ENCODE data around the gene TTLL8. TPM values are rescaled to one million over a fixed set of nuclear protein-coding genes. Genes with fewer than 3 reads are reported as not detected.

The TTLL8 gene
- total and polyA plus RNA-seq, 4 donors: not detected

DNA sequence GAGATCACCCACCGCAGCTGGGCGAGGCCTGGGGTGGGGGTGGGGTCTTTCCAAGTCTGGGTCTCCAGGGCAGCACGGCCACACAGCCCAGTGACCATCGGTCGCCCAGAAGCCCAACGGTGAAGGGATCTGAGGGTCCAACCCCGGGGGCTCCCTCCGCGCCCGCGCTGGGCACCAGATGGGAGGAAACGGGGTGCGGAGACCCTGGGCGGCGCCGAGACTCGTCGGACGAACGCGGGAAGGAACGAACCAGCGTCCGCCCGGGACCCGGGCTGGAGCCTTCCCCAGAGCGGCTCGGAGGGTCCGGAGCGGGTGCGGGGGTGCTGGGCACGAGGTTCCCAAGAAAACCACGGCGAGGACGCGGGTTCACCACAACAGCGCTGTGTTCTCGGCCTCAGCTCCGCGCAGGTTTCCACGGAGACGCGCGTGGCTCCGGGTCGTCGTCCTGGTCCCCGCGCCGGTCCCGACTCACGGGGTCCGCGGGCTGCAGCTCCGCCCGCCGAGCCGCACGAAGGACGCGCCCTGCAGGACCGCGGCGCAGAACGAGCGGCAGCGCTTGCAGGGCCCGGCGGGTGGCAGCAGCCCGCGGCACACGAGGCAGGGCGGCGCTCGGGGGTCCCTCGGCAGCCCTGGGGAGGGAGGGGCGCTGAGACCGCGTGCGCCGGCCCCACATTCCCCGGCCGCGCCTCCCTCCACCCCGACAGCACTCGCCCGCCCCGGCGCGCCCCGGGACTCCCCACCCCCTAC lies 43.3 kb downstream of the TTLL8 start (continued):
- TF ChIP-seq, protein P1, sequence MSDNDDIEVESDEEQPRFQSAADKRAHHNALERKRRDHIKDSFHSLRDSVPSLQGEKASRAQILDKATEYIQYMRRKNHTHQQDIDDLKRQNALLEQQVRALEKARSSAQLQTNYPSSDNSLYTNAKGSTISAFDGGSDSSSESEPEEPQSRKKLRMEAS (IDR thresholded peaks at IDR 0.05): no peak
- TF ChIP-seq HNF4A (conservative IDR thresholded peaks at IDR 0.05) (no peak), SP1 (IDR thresholded peaks at IDR 0.05) (no peak), FOXA2 (IDR thresholded peaks at IDR 0.05) (no peak)
- TF ChIP-seq, protein P2, sequence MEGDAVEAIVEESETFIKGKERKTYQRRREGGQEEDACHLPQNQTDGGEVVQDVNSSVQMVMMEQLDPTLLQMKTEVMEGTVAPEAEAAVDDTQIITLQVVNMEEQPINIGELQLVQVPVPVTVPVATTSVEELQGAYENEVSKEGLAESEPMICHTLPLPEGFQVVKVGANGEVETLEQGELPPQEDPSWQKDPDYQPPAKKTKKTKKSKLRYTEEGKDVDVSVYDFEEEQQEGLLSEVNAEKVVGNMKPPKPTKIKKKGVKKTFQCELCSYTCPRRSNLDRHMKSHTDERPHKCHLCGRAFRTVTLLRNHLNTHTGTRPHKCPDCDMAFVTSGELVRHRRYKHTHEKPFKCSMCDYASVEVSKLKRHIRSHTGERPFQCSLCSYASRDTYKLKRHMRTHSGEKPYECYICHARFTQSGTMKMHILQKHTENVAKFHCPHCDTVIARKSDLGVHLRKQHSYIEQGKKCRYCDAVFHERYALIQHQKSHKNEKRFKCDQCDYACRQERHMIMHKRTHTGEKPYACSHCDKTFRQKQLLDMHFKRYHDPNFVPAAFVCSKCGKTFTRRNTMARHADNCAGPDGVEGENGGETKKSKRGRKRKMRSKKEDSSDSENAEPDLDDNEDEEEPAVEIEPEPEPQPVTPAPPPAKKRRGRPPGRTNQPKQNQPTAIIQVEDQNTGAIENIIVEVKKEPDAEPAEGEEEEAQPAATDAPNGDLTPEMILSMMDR (IDR thresholded peaks at IDR 0.05; ENCODE audit: low read depth, low read length, missing input control): no peak

DNA sequence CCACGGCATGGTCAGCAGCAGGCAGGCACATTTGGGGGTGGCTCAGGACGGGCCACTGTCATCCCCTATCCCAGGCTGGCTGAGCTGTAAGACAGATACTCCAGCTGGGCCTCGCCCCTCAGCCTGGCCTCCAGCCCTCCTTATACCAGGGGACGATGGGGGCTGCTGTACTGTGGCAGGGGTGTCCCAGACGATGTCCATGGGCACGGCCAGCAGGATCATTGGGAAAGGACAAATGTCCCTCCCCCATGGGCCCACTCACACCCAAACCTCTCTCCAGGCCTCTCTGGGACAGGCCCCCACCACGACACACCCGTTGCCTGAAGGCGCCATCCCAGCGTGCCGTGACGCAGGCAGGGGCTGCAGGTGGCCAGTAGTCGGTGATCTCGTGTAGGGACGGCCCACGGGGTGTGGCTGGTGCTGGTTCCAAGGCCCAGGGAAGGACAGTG lies 44.0 kb downstream of the TTLL8 start:
- TF ChIP-seq, protein P1 (IDR thresholded peaks at IDR 0.05): no peak
- TF ChIP-seq YY1 (IDR thresholded peaks at IDR 0.05) (no peak), TAF1 (conservative IDR thresholded peaks at IDR 0.05) (no peak), NR2F2 (IDR thresholded peaks at IDR 0.05) (no peak), JUND (IDR thresholded peaks at IDR 0.05) (no peak), RAD21 (IDR thresholded peaks at IDR 0.05) (no peak)
- TF ChIP-seq, protein P3, sequence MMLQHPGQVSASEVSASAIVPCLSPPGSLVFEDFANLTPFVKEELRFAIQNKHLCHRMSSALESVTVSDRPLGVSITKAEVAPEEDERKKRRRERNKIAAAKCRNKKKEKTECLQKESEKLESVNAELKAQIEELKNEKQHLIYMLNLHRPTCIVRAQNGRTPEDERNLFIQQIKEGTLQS (IDR thresholded peaks at IDR 0.05): no peak
- TF ChIP-seq, protein P4, sequence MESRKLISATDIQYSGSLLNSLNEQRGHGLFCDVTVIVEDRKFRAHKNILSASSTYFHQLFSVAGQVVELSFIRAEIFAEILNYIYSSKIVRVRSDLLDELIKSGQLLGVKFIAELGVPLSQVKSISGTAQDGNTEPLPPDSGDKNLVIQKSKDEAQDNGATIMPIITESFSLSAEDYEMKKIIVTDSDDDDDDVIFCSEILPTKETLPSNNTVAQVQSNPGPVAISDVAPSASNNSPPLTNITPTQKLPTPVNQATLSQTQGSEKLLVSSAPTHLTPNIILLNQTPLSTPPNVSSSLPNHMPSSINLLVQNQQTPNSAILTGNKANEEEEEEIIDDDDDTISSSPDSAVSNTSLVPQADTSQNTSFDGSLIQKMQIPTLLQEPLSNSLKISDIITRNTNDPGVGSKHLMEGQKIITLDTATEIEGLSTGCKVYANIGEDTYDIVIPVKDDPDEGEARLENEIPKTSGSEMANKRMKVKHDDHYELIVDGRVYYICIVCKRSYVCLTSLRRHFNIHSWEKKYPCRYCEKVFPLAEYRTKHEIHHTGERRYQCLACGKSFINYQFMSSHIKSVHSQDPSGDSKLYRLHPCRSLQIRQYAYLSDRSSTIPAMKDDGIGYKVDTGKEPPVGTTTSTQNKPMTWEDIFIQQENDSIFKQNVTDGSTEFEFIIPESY (IDR thresholded peaks at IDR 0.05): no peak
- Histone ChIP-seq H3K4me3 (ENCODE audit: low read depth in 1 of 3, low read length in 3 of 3) (no peak overlapping the region), H3K27ac (ENCODE audit: low read depth in 1 of 2, low read length in 2 of 2) (no peak overlapping the region), H3K36me3 (ENCODE audit: control insufficient read depth in 4 of 4, insufficient read depth in 3 of 4, low read depth in 1 of 4, low read length in 3 of 4) (no peaks in the 10 kb centered on the region), H3K27me3 (ENCODE audit: control insufficient read depth in 4 of 4, insufficient read depth in 4 of 4, low read length in 3 of 4) (peaks cover 2 to 13% (median 4%) of the 10 kb centered on the region in 4 donors), H3K9ac (ENCODE audit: low read depth in 1 of 2, low read length in 2 of 2) (no peak overlapping the region), H3K9me3 (ENCODE audit: control insufficient read depth in 4 of 4, low read length in 3 of 4) (no peaks in the 10 kb centered on the region), H3K4me1 (ENCODE audit: control insufficient read depth in 4 of 4, insufficient read depth in 4 of 4, low read length in 3 of 4) (peaks cover 0 to 2% (median 0%) of the 10 kb centered on the region in 4 donors)
- WGBS: 49% methylated on average over 16 of the region's 16 CpGs
- DNase-seq (ENCODE audit: low spot score): no peak

DNA sequence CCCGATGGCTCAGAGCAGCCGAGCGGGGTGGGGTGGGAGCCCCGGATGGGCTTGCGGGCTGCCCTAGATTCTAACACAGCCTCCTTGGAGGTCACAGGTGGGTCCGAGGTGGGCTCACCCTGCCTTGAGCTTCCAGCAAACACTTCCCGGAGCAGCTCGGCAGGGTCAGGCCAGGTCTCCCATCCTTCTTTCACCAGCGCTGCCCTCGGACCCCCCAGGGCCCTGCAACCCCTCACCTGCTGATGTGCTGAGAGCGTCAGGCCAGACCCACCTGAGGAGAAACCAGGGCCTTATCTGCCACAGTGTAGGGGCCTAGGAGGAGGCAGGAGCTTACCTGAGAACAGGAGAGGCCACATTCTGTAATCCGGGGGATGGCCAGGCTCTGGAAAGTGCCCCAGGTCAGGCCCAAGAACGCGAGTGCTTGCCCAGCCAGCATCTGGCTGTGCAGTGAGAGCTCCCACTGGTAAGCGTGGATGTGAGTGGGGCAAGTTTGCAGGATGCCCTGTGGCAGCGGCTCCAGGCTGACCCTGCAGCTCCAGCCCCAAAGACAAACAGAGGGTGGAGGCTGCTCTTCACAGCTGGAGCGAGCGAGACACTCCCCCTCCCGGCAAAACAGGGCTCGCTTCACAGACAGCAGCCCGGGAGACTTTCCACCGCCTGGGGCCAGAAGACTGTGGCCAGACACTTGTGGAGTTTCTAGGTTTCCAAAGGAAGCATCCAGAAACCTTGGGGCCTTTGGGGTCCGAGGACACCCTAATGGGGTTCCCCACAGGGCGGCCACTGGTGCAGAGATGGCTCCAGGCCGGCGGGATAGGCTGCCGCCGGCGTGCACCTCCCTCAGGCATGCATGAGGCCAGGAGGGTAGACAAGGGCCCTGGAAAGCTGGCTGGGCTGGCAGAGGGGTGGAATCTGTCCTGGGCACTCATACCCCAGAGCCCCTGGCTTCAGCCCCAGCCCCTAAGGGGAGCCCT lies 45.6 kb downstream of the TTLL8 start, which contains the start of gene IL17REL:
Gene IL17REL (minus strand): TSS at position 555 of the 971 bp plus-strand sequence. CDS start 119 bp downstream, at position 436.
- H3K4me1 ChIP-seq (ENCODE audit: control insufficient read depth in 4 of 4, insufficient read depth in 4 of 4, low read length in 3 of 4): peaks cover 0 to 2% (median 0%) of the 10 kb centered on the region in 4 donors
- no peak within 1 kb of the TSS for H3K27ac ChIP-seq (ENCODE audit: low read depth in 1 of 2, low read length in 2 of 2)
- DNase-seq (ENCODE audit: low spot score): no peak
- no peak within 1 kb of the TSS for H3K9ac ChIP-seq (ENCODE audit: low read depth in 1 of 2, low read length in 2 of 2)
- no peaks in the 10 kb centered on the region for H3K9me3 ChIP-seq (ENCODE audit: control insufficient read depth in 4 of 4, low read length in 3 of 4)
- peaks cover 2 to 13% (median 4%) of the 10 kb centered on the region in 4 donors for H3K27me3 ChIP-seq (ENCODE audit: control insufficient read depth in 4 of 4, insufficient read depth in 4 of 4, low read length in 3 of 4)
- no peak within 1 kb of the TSS for H3K4me3 ChIP-seq (ENCODE audit: low read depth in 1 of 3, low read length in 3 of 3)
- 41% methylated on average over 29 of the region's 29 CpGs for WGBS
- no peaks in the 10 kb centered on the region for H3K36me3 ChIP-seq (ENCODE audit: control insufficient read depth in 4 of 4, insufficient read depth in 3 of 4, low read depth in 1 of 4, low read length in 3 of 4)
- no peak for TF ChIP-seq FOXA1 (IDR thresholded peaks at IDR 0.05)
- no peak for TF ChIP-seq FOXA2 (IDR thresholded peaks at IDR 0.05)
- no peak for TF ChIP-seq HNF4A (conservative IDR thresholded peaks at IDR 0.05)
- TF ChIP-seq, protein P3 (IDR thresholded peaks at IDR 0.05): no peak
- no peak for TF ChIP-seq EGR1 (IDR thresholded peaks at IDR 0.05; ENCODE audit: low read depth in 2 of 2)
- TF ChIP-seq HNF4G (IDR thresholded peaks at IDR 0.05): no peak
- no peak for TF ChIP-seq NR2F2 (IDR thresholded peaks at IDR 0.05)
- TF ChIP-seq JUND (IDR thresholded peaks at IDR 0.05): no peak
- TF ChIP-seq, protein P5, sequence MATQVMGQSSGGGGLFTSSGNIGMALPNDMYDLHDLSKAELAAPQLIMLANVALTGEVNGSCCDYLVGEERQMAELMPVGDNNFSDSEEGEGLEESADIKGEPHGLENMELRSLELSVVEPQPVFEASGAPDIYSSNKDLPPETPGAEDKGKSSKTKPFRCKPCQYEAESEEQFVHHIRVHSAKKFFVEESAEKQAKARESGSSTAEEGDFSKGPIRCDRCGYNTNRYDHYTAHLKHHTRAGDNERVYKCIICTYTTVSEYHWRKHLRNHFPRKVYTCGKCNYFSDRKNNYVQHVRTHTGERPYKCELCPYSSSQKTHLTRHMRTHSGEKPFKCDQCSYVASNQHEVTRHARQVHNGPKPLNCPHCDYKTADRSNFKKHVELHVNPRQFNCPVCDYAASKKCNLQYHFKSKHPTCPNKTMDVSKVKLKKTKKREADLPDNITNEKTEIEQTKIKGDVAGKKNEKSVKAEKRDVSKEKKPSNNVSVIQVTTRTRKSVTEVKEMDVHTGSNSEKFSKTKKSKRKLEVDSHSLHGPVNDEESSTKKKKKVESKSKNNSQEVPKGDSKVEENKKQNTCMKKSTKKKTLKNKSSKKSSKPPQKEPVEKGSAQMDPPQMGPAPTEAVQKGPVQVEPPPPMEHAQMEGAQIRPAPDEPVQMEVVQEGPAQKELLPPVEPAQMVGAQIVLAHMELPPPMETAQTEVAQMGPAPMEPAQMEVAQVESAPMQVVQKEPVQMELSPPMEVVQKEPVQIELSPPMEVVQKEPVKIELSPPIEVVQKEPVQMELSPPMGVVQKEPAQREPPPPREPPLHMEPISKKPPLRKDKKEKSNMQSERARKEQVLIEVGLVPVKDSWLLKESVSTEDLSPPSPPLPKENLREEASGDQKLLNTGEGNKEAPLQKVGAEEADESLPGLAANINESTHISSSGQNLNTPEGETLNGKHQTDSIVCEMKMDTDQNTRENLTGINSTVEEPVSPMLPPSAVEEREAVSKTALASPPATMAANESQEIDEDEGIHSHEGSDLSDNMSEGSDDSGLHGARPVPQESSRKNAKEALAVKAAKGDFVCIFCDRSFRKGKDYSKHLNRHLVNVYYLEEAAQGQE (IDR thresholded peaks at IDR 0.05): no peak
